ENCODE data around the gene DR1. TPM values are rescaled to one million over a fixed set of nuclear protein-coding genes. Genes with fewer than 3 reads are reported as not detected.
A peak's percentile ranks its signal among the peaks of the same experiment; 100 is the strongest.

DR1 gene
- polyA plus RNA-seq, 2 of the 4 experiments (the other 2 are of a cell fraction), result 20.9 to 39.8 TPM

GRCh38 chr1:93304716-93305138 is 41.0 kb upstream of the DR1 start:
- peak; percentile 68 for FAIRE-seq

DNA sequence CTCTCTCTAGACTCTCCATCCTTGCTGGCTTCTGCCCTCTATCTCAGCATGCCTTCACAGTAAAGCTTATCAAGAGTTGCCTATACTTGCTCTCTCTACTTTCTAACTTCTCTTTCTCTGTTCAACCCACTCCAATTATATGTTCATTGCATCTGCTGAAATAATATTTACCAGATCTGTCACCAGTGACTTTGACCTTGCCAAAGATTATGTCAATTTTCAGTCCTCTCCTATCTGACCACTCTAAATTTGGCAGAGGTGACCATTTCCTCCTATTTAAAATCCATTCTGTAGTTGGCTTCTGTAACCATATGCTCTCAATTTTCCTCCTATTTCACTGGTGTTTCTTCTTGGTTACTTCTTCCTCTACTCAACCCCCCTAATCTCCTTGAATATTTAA is 38.8 kb upstream of the DR1 start:
- ATAC-seq (no peak), DNase-seq (ENCODE audit: low read depth in 1 of 2, low spot score in 1 of 2) (no peak), FAIRE-seq (no peak)
- H3K9me3 ChIP-seq, result no peaks in the 10 kb centered on the region
- POLR2A ChIA-PET, result no interaction called here
- H3K4me2 ChIP-seq, result no peak overlapping the region
- no peaks in the 10 kb centered on the region for H3K4me1 ChIP-seq
- no peak overlapping the region for H3K4me3 ChIP-seq
- H3K27ac ChIP-seq, result no peak overlapping the region
- CTCF ChIA-PET, result no interaction called here
- TF ChIP-seq CEBPB (IDR thresholded peaks at IDR 0.05), result no peak
- TF ChIP-seq RCOR1 (IDR thresholded peaks at IDR 0.05; ENCODE audit: low read depth, low read length), result no peak
- no peak for TF ChIP-seq CTCF (IDR thresholded peaks at IDR 0.05)
- TF ChIP-seq JUN (IDR thresholded peaks at IDR 0.05), result no peak
- no peak for TF ChIP-seq HMGXB4 (CRISPR knock-in tag; IDR thresholded peaks at IDR 0.05; ENCODE audit: borderline replicate concordance)
- TF ChIP-seq EHMT2 (IDR thresholded peaks at IDR 0.05; ENCODE audit: low read depth), result no peak
- TF ChIP-seq, protein P1, sequence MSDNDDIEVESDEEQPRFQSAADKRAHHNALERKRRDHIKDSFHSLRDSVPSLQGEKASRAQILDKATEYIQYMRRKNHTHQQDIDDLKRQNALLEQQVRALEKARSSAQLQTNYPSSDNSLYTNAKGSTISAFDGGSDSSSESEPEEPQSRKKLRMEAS (IDR thresholded peaks at IDR 0.05), result no peak
- TF ChIP-seq CBX2 (IDR thresholded peaks at IDR 0.05; ENCODE audit: borderline replicate concordance, low read depth), result no peak
- no peak for TF ChIP-seq POLR2AphosphoS2 (conservative IDR thresholded peaks at IDR 0.05; ENCODE audit: low read length)
- no peak for TF ChIP-seq BHLHE40 (IDR thresholded peaks at IDR 0.05; ENCODE audit: low read depth, low read length)
- TF ChIP-seq REST (IDR thresholded peaks at IDR 0.05), result no peak
- TF ChIP-seq NFE2L2 (conservative IDR thresholded peaks at IDR 0.05; ENCODE audit: low read length), result no peak
- no peak for TF ChIP-seq PHF8 (IDR thresholded peaks at IDR 0.05; ENCODE audit: borderline replicate concordance, low read depth)
- TF ChIP-seq CHD4 (IDR thresholded peaks at IDR 0.05; ENCODE audit: borderline replicate concordance), result no peak
- no peak for TF ChIP-seq CHD2 (IDR thresholded peaks at IDR 0.05; ENCODE audit: low read length, partially characterized antibody)
- TF ChIP-seq FOSL2 (IDR thresholded peaks at IDR 0.05), result no peak
- TF ChIP-seq FOSL2 (CRISPR knock-in tag; IDR thresholded peaks at IDR 0.05), result no peak
- no peak for TF ChIP-seq MAFK (IDR thresholded peaks at IDR 0.05; ENCODE audit: partially characterized antibody)
- no peak for TF ChIP-seq KDM5A (IDR thresholded peaks at IDR 0.05)
- TF ChIP-seq EP300 (IDR thresholded peaks at IDR 0.05), result no peak

More at GRCh38 chr1:93304716-93305138, 41.0 kb upstream of the DR1 start:
- Histone ChIP-seq H3K4me1 (no peaks in the 10 kb centered on the region), H3K4me3 (no peak overlapping the region), H3K9me3 (no peaks in the 10 kb centered on the region), H3K27ac (no peak overlapping the region), H3K4me2 (no peak overlapping the region)
- DNase-seq (ENCODE audit: low read depth in 1 of 2, low spot score in 1 of 2) (peak; percentile 18 to 58), ATAC-seq (peak in 1 of 2 experiments; percentile 64; a peak in 3 of 6 replicates)
- ChIA-PET POLR2A (interaction anchor here (0.6 to 1.6 kb wide), 2 partner anchors 41 to 540 kb away, joined by 3 to 10 read pairs; partner anchors contain the start of gene DR1), CTCF (interaction anchor here (0.5 to 2.3 kb wide), 44 partner anchors 8 to 1928 kb away, joined by 3 to 20 read pairs (median 4); partner anchors contain the start of gene DR1)
- TF ChIP-seq RAD21 (conservative IDR thresholded peaks at IDR 0.05 in 1 of 2, IDR thresholded peaks at IDR 0.05 in 1 of 2), result peak; percentile 80 to 88
- TF ChIP-seq CTCF (IDR thresholded peaks at IDR 0.05), result peak; percentile 82
- no peak for TF ChIP-seq CHD4 (IDR thresholded peaks at IDR 0.05; ENCODE audit: borderline replicate concordance)
- no peak for TF ChIP-seq KDM1A (IDR thresholded peaks at IDR 0.05; ENCODE audit: low read depth)
- no peak for TF ChIP-seq JUNB (IDR thresholded peaks at IDR 0.05)
- TF ChIP-seq, protein P2, sequence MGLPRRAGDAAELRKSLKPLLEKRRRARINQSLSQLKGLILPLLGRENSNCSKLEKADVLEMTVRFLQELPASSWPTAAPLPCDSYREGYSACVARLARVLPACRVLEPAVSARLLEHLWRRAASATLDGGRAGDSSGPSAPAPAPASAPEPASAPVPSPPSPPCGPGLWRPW (IDR thresholded peaks at IDR 0.05), result no peak
- TF ChIP-seq MYC (IDR thresholded peaks at IDR 0.05; ENCODE audit: borderline replicate concordance, low read length), result no peak
- no peak for TF ChIP-seq EHMT2 (IDR thresholded peaks at IDR 0.05; ENCODE audit: low read depth)
- peak; percentile 71 for TF ChIP-seq SMC3 (IDR thresholded peaks at IDR 0.05)
- TF ChIP-seq CEBPB (IDR thresholded peaks at IDR 0.05), result no peak
- TF ChIP-seq EP300 (IDR thresholded peaks at IDR 0.05), result no peak
- 33% methylated on average over 2 of the region's 2 CpGs for WGBS (ENCODE audit: missing lambda C conversion rate)

Data from A549 (cell line).